GM23248 (cell line): Measurements from ENCODE around the gene TMEM132C. TPM values are rescaled to one million over a fixed set of nuclear protein-coding genes. Genes with fewer than 3 reads are reported as not detected.

Experiments used
- DNase-seq: peaks from one replicate; pipeline ENCODE4 v3.0.0-alpha.2; 2015
- H2AFZ ChIP-seq: fragments of 200-600 bp; sonication (generic); 2 replicates; pipeline ENCODE4 v1.6.1; 2016; ENCODE audit warnings: antibody characterized with exemption
- H3F3A ChIP-seq: fragments of 200-600 bp; sonication (generic); 2 replicates; pipeline ENCODE4 v1.6.1; 2016; ENCODE audit warnings: mild to moderate bottlenecking, antibody characterized with exemption, mixed run types; ENCODE audit not compliant: insufficient read depth
- H3K27ac ChIP-seq: fragments of 200-600 bp; sonication (generic); 2 replicates; pipeline ENCODE4 v1.5.1; 2016; ENCODE audit warnings: mild to moderate bottlenecking
- H3K27me3 ChIP-seq: fragments of 200-600 bp; sonication (generic); replicated peaks from 2 replicates; pipeline ENCODE4 v1.6.1; 2016; ENCODE audit warnings: mild to moderate bottlenecking; ENCODE audit not compliant: insufficient read depth
- H3K36me3 ChIP-seq: fragments of 200-600 bp; sonication (generic); 2 replicates; pipeline ENCODE4 v1.6.1; 2016; ENCODE audit warnings: low read depth, mild to moderate bottlenecking
- H3K4me1 ChIP-seq: fragments of 200-600 bp; sonication (generic); 2 replicates; pipeline ENCODE4 v1.6.1; 2016; ENCODE audit warnings: mild to moderate bottlenecking; ENCODE audit not compliant: insufficient read depth
- H3K4me2 ChIP-seq: fragments of 200-600 bp; sonication (generic); one replicate; pipeline ENCODE4 v1.6.1; 2016; ENCODE audit warnings: mild to moderate bottlenecking; ENCODE audit not compliant: unreplicated experiment
- H3K4me3 ChIP-seq: fragments of 200-600 bp; sonication (generic); 2 replicates; pipeline ENCODE4 v1.5.1; 2016; ENCODE audit warnings: mild to moderate bottlenecking
- H3K79me2 ChIP-seq: fragments of 200-600 bp; sonication (generic); 2 replicates; pipeline ENCODE4 v1.6.1; 2016; ENCODE audit warnings: mild to moderate bottlenecking; ENCODE audit not compliant: insufficient read depth
- H3K9ac ChIP-seq: fragments of 200-600 bp; sonication (generic); 2 replicates; pipeline ENCODE4 v1.6.1; 2016; ENCODE audit warnings: mild to moderate bottlenecking
- H3K9me2 ChIP-seq: fragments of 200-600 bp; sonication (generic); 2 replicates; pipeline ENCODE4 v1.6.1; 2016; ENCODE audit warnings: mixed run types, mild to moderate bottlenecking, moderate library complexity; ENCODE audit not compliant: insufficient read depth
- H3K9me3 ChIP-seq: fragments of 200-600 bp; sonication (generic); one replicate; pipeline ENCODE4 v1.6.1; 2017; ENCODE audit warnings: low read depth
- H4K20me1 ChIP-seq: fragments of 200-600 bp; sonication (generic); 2 replicates; pipeline ENCODE4 v1.6.0; 2016; ENCODE audit not compliant: insufficient read depth
- EZH2 ChIP-seq: fragments of 200-600 bp; sonication (generic); IDR thresholded peaks from 2 replicates; pipeline ENCODE4 v1.6.1; 2018; ENCODE audit warnings: antibody characterized with exemption, mild to moderate bottlenecking; ENCODE audit not compliant: insufficient read depth, poor library complexity, severe bottlenecking
- EZH2phosphoT487 ChIP-seq: fragments of 200-600 bp; sonication (generic); IDR thresholded peaks from 2 replicates; pipeline ENCODE4 v1.6.1; 2018; ENCODE audit warnings: antibody characterized with exemption, moderate library complexity, mild to moderate bottlenecking, low read depth; ENCODE audit not compliant: insufficient read depth
- WGBS, 2 experiments: methylation state at CpG; one replicate each; pipeline ENCODE4 v1.1.6; 2015 to 2017; ENCODE audit warnings: low lambda C conversion rate in 2 of 2, low coverage in 1 of 2; ENCODE audit errors: missing lambda C conversion rate in 2 of 2; 5-methylcytosine and 5-hydroxymethylcytosine counted together
- in situ Hi-C: fragments of 300-500 bp; cut with MboI; formaldehyde crosslinking; loops from 2 replicates; pipeline ENCODE4 v1.15.0; 2020
- polyA plus RNA-seq: library from polyadenylated mRNA; unstranded; fragments of >200 nt; fragmentation: Nextera tagmentation; extraction: Ambion mirVana; gene quantifications from 2 replicates; pipeline ENCODE4 v1.2.1, GENCODE V29; 2016
- total RNA-seq: library from RNA; depleted of rRNA; stranded (reverse); fragments of >200 nt; shearing (Covaris generic); gene quantifications from 2 replicates; pipeline ENCODE4 v1.2.3, GENCODE V29; 2014

TMEM132C gene
- total and polyA plus RNA-seq, 2 experiments from 2014 or later = not detected

- no peak overlapping the region for H3K27ac ChIP-seq
- no peak overlapping the region for H2AFZ ChIP-seq
- no peak overlapping the region for H3K4me3 ChIP-seq
- H3K9me2 ChIP-seq = no peaks in the 10 kb centered on the region
- in situ Hi-C loops = no loop called here
- no peaks in the 10 kb centered on the region for H3K9me3 ChIP-seq
- 25 to 27% methylated on average over 11 of the region's 11 CpGs for WGBS, 2 experiments
- no peak for DNase-seq
- H3K27me3 ChIP-seq = no peaks in the 10 kb centered on the region
- no peaks in the 10 kb centered on the region for H3F3A ChIP-seq
- TF ChIP-seq EZH2phosphoT487 = no peak
- no peak for TF ChIP-seq EZH2
- H3K79me2 ChIP-seq = no peaks in the 10 kb centered on the region
- no peaks in the 10 kb centered on the region for H4K20me1 ChIP-seq
- H3K36me3 ChIP-seq = no peaks in the 10 kb centered on the region
- H3K4me1 ChIP-seq = no peaks in the 10 kb centered on the region
- H3K9ac ChIP-seq = no peak overlapping the region
- no peak overlapping the region for H3K4me2 ChIP-seq
Observed at GRCh38 chr12:128570191-128571065, 303.5 kb downstream of the TMEM132C start.

GRCh38 chr12:128571906-128572810, 305.2 kb downstream of the TMEM132C start:
- Histone ChIP-seq H3K9me3 (no peaks in the 10 kb centered on the region), H3K79me2 (no peaks in the 10 kb centered on the region), H3K9ac (no peak overlapping the region), H3K4me2 (no peak overlapping the region), H3K27me3 (no peaks in the 10 kb centered on the region), H2AFZ (no peak overlapping the region), H3K36me3 (no peaks in the 10 kb centered on the region), H3K27ac (no peak overlapping the region), H3K9me2 (no peaks in the 10 kb centered on the region), H3K4me1 (no peaks in the 10 kb centered on the region), H4K20me1 (no peaks in the 10 kb centered on the region), H3F3A (no peaks in the 10 kb centered on the region), H3K4me3 (no peak overlapping the region)
- WGBS, 2 experiments = 55 to 58% methylated on average over 7 of the region's 7 CpGs
- TF ChIP-seq EZH2phosphoT487 = no peak
- TF ChIP-seq EZH2 = no peak
- in situ Hi-C loops = no loop called here
- no peak for DNase-seq

- Histone ChIP-seq H3K79me2 (no peaks in the 10 kb centered on the region), H3K4me1 (no peaks in the 10 kb centered on the region), H3K9me2 (no peaks in the 10 kb centered on the region), H3K27me3 (no peaks in the 10 kb centered on the region), H3K36me3 (no peaks in the 10 kb centered on the region), H4K20me1 (no peaks in the 10 kb centered on the region), H3F3A (no peaks in the 10 kb centered on the region), H3K4me3 (no peak overlapping the region), H3K27ac (no peak overlapping the region), H3K4me2 (no peak overlapping the region), H3K9ac (no peak overlapping the region), H2AFZ (no peak overlapping the region), H3K9me3 (no peaks in the 10 kb centered on the region)
- in situ Hi-C loops = no loop called here
- no peak for DNase-seq
- TF ChIP-seq EZH2 (no peak), EZH2phosphoT487 (no peak)
- 15 to 19% methylated on average over 4 of the region's 4 CpGs for WGBS, 2 experiments
Observed at GRCh38 chr12:128573907-128574306, 306.9 kb downstream of the TMEM132C start.

- Histone ChIP-seq H3K4me3 (no peak overlapping the region), H3K9me3 (no peaks in the 10 kb centered on the region), H3F3A (no peaks in the 10 kb centered on the region), H3K36me3 (no peaks in the 10 kb centered on the region), H3K27me3 (no peaks in the 10 kb centered on the region), H3K4me1 (no peaks in the 10 kb centered on the region), H3K4me2 (no peak overlapping the region), H3K9me2 (no peaks in the 10 kb centered on the region), H3K79me2 (no peaks in the 10 kb centered on the region), H3K27ac (no peak overlapping the region), H3K9ac (no peak overlapping the region), H2AFZ (no peak overlapping the region), H4K20me1 (no peaks in the 10 kb centered on the region)
- WGBS, 2 experiments = 38 to 48% methylated on average over 8 of the region's 8 CpGs
- in situ Hi-C loops = no loop called here
- DNase-seq = no peak
- TF ChIP-seq EZH2phosphoT487 (no peak), EZH2 (no peak)
Observed at GRCh38 chr12:128578045-128578444, 311.1 kb downstream of the TMEM132C start.
